ENCODE results near the gene TOP2A. TPM values are rescaled to one million over a fixed set of nuclear protein-coding genes. Genes with fewer than 3 reads are reported as not detected.
A peak's percentile ranks its signal among the peaks of the same experiment; 100 is the strongest.

The TOP2A gene
- total and polyA plus RNA-seq, 9 of the 15 experiments (the other 6 are each of a cell fraction or from before 2014, with no cell fraction given), result 133 to 347 (median 259) TPM

DNA sequence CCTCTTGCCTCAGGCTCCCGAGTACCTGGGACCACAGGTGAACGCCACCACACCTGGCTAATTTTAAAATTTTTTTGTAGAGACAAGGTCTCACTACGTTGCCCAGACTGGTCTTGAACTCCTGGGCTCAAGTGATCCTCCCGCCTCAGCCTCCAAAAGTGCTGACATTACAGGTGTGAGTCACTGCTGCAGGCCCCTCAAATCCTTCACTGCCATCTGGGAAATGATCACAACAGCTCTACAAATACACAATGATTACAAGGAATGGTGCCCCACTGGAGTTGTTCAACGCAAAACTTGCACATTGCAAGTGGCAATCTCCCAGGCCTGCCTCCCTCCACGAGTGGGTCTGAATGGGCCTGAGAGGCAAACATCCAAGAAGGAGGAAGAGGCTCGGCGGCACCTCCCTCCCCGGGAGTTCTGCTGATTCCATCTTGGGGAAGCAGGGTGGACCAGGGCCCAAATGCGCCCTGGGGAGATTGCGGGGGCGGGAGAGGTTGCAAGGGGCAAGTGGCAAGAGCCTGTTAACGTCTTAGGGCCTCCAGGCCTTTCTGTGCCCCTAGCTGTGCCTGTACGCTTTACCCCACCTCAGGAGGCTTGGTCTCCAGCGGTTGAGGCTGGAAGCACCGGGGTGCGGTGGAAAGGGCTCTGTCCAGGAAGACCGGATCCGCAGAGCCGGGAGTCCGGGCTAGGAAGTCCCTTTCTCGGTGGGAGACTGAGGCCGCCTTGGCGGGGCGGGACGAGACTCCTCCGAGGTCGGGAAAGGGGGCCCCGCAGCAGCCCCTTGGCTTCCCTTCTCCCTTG lies 24.9 kb upstream of the TOP2A start (continued):
- TF ChIP-seq SPI1 (IDR thresholded peaks at IDR 0.05; ENCODE audit: borderline replicate concordance, low read depth, low read length), result peak; percentile 34; the same call in 1 of the 2 replicates
- peak; percentile 65 for TF ChIP-seq ZFX (CRISPR knock-in tag; IDR thresholded peaks at IDR 0.05)
- TF ChIP-seq SP1 (CRISPR knock-in tag; IDR thresholded peaks at IDR 0.05), result peak; percentile 63
- TF ChIP-seq ASH1L (IDR thresholded peaks at IDR 0.05; ENCODE audit: borderline replicate concordance, low read depth, partially characterized antibody), result no peak
- TF ChIP-seq NFE2 (IDR thresholded peaks at IDR 0.05; ENCODE audit: low read depth), result peak; percentile 28; the same call in 1 of the 2 replicates
- TF ChIP-seq MYBL2 (IDR thresholded peaks at IDR 0.05; ENCODE audit: low read depth), result no peak
- no peak for TF ChIP-seq MYBL2 (CRISPR knock-in tag; IDR thresholded peaks at IDR 0.05; ENCODE audit: borderline replicate concordance)
- 0 out of 2 replicates have a peak, but pooled peaks have one; percentile 19 for TF ChIP-seq NFXL1 (CRISPR knock-in tag; IDR thresholded peaks at IDR 0.05)
- peak in 1 of 2 experiments; percentile 39; a peak in 1 of 4 replicates for TF ChIP-seq MAZ (CRISPR knock-in tag; conservative IDR thresholded peaks at IDR 0.05 in 1 of 2, IDR thresholded peaks at IDR 0.05 in 1 of 2)
- no peak for TF ChIP-seq POLR2AphosphoS5 (IDR thresholded peaks at IDR 0.05; ENCODE audit: control insufficient read depth, insufficient read depth, low read depth, low read length)
- TF ChIP-seq, protein P1, sequence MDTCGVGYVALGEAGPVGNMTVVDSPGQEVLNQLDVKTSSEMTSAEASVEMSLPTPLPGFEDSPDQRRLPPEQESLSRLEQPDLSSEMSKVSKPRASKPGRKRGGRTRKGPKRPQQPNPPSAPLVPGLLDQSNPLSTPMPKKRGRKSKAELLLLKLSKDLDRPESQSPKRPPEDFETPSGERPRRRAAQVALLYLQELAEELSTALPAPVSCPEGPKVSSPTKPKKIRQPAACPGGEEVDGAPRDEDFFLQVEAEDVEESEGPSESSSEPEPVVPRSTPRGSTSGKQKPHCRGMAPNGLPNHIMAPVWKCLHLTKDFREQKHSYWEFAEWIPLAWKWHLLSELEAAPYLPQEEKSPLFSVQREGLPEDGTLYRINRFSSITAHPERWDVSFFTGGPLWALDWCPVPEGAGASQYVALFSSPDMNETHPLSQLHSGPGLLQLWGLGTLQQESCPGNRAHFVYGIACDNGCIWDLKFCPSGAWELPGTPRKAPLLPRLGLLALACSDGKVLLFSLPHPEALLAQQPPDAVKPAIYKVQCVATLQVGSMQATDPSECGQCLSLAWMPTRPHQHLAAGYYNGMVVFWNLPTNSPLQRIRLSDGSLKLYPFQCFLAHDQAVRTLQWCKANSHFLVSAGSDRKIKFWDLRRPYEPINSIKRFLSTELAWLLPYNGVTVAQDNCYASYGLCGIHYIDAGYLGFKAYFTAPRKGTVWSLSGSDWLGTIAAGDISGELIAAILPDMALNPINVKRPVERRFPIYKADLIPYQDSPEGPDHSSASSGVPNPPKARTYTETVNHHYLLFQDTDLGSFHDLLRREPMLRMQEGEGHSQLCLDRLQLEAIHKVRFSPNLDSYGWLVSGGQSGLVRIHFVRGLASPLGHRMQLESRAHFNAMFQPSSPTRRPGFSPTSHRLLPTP (IDR thresholded peaks at IDR 0.05; ENCODE audit: borderline replicate concordance, extremely low read depth, insufficient read length), result no peak
- TF ChIP-seq EGR1 (conservative IDR thresholded peaks at IDR 0.05), result peak; percentile 91
- no peak for TF ChIP-seq SNIP1 (IDR thresholded peaks at IDR 0.05; ENCODE audit: low read depth)
- peak; percentile 27 for TF ChIP-seq TBP (optimal IDR thresholded peaks at IDR 0.05; ENCODE audit: low read depth, low read length)
- TF ChIP-seq NR1H2 (CRISPR knock-in tag; IDR thresholded peaks at IDR 0.05), result no peak
- TF ChIP-seq, protein P2, sequence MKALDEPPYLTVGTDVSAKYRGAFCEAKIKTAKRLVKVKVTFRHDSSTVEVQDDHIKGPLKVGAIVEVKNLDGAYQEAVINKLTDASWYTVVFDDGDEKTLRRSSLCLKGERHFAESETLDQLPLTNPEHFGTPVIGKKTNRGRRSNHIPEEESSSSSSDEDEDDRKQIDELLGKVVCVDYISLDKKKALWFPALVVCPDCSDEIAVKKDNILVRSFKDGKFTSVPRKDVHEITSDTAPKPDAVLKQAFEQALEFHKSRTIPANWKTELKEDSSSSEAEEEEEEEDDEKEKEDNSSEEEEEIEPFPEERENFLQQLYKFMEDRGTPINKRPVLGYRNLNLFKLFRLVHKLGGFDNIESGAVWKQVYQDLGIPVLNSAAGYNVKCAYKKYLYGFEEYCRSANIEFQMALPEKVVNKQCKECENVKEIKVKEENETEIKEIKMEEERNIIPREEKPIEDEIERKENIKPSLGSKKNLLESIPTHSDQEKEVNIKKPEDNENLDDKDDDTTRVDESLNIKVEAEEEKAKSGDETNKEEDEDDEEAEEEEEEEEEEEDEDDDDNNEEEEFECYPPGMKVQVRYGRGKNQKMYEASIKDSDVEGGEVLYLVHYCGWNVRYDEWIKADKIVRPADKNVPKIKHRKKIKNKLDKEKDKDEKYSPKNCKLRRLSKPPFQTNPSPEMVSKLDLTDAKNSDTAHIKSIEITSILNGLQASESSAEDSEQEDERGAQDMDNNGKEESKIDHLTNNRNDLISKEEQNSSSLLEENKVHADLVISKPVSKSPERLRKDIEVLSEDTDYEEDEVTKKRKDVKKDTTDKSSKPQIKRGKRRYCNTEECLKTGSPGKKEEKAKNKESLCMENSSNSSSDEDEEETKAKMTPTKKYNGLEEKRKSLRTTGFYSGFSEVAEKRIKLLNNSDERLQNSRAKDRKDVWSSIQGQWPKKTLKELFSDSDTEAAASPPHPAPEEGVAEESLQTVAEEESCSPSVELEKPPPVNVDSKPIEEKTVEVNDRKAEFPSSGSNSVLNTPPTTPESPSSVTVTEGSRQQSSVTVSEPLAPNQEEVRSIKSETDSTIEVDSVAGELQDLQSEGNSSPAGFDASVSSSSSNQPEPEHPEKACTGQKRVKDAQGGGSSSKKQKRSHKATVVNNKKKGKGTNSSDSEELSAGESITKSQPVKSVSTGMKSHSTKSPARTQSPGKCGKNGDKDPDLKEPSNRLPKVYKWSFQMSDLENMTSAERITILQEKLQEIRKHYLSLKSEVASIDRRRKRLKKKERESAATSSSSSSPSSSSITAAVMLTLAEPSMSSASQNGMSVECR (CRISPR knock-in tag; IDR thresholded peaks at IDR 0.05), result no peak
- TF ChIP-seq FOXP1 (CRISPR knock-in tag; IDR thresholded peaks at IDR 0.05), result no peak
- TF ChIP-seq HDAC1 (IDR thresholded peaks at IDR 0.05), result no peak
- TF ChIP-seq ARID1B (IDR thresholded peaks at IDR 0.05), result no peak
